ENCODE data around the gene PSMA7.
"Not testable (repeated sequence)": the region's sequence is repeated elsewhere in the genome, so short reads cannot be mapped to it uniquely, and the experiment has no call there.

Gene PSMA7

DNA sequence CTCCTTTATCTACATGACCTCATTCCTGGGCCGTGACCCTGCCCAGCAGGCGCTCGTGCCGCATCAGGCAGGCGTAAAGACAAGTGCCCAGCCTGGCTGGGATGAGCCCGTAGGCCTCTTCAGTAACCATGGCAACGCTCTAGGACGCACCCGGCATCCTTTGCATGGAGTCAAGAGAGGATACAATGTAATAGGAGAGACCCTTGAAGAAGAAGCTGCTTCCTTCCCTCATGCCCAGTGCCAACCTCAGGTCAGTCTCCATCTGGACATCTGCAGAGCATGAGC is 25.9 kb downstream of the PSMA7 start:
- no peak for DNase-seq

DNA sequence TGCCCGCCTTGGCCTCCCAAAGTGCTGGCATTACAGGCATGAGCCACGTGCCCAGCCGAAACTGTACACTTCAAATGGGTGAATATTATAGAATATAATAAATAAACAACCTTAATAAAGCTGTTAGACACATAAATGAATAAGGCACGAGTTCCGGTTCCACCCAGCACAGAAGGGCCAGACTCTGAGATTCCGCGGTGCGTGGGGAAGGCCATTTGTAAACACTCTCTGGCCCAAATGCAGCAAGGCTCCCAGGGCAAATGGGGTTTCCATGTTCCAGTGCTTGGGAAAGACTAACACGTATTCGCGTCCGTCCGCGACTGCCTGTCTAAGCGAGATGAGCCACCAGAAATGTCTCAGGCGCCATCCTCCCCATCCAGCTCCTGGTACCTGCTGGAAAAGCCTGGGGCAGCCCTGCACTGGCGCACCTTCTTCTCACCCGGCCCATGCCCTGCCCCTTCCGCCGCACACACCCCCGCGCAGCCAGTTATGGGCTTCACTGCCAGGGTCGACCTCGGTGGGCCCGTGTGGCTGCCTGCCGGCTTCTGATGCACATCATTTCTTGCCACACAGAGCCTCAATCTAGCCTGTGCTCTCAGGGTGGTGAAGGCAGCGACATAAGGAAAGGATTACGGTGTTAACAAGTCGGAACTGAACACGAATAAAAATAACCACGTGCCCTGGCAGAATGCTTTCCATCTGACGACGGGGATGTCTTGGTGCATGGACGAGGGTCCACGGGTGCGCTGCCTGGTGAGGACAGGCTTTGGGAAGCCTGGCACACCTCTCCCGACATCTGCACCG is 26.4 kb downstream of the PSMA7 start:
- DNase-seq: no peak

DNA sequence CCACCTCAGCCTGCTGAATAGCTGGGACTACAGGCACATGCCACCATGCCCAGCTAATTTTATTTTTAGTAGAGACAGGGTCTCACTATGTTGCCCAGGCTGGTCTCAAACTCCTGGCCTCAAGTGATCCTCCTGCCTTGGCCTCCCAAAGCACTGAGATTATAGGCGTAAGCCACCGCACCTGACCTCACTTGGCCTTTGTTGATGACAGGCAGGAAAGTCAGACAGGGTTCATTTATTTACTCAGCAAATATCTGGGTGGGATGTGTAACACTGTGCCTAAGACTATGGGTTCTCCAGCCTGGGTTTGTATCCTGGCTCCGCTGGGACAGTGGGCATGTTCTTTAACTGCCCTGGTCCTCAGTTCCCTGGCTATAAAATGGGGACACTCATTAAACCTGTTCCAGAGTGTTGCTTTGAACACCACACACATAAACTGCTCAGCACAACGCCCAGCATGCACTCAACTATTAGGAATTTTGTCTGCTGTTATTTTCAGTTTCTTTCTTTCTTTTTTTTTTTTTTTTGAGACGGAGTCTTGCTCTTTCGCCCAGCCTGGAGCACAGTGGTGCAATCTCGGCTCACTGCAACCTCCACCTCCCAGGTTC is 27.3 kb downstream of the PSMA7 start:
- DNase-seq: not testable (repeated sequence)

DNA sequence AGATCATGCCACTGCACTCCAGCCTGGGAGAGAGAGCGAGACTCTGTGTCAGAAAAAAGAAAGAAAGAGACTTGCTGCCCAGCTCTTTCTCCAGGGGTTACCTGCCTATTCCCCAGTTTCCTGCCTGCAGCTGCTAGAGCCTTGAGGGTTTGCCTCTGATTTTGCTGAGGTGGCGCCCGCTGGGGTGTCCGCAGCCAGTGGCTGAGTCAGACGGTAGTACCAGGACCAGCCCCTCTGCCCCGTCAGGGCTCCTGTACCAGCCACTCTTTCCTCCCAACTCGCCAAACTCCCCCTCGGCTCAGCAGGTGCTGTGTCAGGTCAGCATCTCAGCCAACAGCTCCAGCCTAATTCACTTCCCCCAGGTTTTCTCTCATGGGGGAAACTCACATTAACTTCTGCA is 28.3 kb downstream of the PSMA7 start:
- DNase-seq: no peak

DNA sequence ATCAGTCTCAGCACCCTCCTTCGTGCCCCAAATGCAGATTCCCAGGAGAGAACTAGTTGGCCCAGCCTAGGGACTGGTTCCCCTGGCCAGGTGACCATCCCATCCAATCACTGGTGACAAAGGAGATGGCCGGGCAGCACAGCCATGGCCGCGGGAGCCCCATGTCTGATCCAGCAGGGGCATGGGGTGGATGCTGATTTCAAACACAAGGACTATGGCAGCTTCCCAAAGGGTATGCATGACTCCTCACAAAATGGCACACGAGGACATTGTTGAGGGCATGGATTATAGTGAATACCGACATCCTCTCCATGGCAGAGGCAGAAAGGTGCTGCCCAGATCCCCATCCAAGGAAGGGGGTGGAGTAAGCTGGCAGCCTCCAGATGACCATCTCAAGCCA is 30.8 kb downstream of the PSMA7 start:
- no peak for DNase-seq

DNA sequence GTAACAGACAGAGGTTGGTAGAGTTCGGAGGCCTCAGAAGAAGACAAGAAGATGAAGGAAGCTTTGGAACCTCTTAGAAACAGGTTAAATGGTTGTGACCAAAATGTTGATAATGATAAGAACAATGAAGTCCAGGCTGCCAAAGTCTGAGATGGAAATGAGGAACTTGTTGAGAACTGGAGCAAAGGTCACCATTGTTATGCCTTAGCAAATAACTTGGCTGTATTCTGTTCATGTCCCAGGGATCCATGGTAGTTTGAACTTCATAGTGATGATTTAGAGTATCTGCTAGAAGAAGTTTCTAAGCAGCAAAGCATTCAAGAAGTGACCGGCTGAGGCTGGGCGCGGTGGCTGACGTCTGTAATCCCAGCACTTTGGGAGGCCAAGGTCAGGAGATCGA is 32.0 kb downstream of the PSMA7 start:
- DNase-seq: no peak

DNA sequence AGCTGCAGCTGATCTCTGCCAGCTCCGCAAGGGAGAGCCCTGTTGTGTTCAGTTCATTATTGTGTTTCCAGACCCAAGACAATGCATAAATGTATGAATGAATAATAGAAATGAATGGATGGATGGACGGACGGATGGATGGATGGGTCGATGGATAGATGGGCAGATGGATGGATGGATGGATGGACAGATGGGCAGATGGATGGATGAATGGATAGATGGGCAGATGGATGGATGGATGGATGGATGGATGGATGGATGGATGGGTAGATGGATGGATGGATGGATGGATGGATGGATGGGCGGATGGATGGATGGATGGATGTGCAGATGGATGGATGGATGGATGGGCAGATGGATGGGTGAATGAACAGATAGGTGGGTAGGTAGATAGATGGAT is 37.6 kb downstream of the PSMA7 start:
- DNase-seq: no peak

DNA sequence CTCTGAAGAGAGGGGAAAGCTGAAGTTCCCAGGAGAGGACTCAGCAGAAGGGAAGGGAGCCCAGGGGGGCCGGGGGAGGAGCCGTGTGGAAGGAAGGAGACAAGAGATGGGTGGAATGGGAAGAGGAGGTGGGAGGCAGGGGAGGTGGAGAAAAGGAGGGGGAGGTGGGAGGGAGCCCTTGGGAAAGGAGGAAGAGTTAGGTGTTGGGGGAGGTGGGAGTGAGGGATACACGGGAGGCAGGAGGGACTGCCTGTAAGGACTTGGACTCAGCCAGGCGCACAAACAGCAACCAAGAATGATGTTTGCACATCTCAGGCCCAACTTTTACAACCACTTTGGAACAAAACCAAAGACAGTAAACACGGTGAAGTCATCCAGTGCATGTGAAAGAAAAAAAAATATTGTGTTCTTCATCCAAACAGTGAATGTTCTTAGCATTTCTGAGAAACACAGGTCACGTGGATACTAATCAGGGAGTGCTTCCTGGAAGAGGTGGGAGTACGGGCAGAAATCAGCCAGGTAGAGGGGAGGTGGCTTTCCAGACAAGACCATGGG is 38.3 kb downstream of the PSMA7 start:
- DNase-seq: no peak

DNA sequence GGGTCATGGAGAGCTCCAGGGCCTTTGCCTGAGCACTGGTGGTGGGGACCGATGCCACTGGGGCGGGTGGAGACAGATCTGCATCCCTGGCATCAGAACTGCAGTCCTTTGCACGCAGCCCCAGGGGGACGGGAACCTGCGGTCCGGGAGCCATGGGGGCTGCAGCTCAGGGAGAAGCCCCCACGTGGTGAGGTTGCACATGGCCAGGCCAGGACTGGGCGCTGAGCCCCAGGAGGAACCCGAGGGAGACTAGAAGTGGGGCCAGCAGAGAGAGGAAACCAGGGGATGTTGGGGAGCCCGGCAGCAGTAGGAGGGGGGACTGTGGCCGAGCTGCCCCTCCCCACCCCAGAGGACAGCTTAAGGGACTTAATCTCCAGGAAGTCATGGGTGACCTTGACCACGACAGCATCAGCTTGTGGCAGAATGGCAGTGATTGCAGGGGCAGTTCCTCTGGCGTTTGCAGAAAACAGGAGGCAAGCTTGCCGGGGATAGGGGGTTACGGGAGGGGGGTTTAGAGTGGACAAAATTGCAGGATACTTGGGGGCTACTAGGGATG is 38.9 kb downstream of the PSMA7 start:
- no peak for DNase-seq

DNA sequence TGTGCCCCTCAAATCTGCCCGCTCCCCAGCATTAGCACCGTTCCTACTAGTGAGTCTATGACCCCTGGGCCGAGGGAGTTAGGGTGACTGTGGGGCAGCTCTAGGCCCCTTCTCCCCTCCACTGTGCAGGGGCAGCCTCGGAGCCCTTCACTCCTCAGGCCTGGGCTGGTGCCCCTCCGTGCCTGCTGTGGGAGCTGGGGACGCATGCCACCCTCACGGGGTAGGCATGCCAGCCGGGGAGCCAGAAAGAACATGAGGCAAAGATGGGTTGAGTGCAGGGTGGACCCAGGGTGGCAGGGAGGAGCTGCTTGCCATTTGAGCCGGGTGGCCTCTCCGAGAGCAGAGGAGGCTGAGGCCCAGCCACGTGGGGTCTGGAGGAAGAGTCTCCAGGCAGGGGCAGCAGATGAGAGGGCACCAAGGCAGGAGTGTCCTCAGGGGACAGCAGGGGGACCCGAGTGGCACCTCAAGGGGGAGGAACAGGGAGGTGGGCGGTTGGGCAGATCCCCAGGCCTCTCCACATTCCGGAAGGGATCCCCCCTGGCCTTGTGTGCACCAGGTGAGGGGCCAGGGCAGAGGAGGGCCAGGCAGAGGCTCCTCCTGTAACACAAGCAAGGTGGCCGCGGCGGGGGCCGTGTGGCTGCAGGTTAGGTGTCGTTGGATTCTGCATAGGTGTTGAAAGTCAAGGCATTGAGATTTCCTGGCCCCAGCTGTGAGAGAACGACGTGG is 39.5 kb downstream of the PSMA7 start:
- DNase-seq: no peak

DNA sequence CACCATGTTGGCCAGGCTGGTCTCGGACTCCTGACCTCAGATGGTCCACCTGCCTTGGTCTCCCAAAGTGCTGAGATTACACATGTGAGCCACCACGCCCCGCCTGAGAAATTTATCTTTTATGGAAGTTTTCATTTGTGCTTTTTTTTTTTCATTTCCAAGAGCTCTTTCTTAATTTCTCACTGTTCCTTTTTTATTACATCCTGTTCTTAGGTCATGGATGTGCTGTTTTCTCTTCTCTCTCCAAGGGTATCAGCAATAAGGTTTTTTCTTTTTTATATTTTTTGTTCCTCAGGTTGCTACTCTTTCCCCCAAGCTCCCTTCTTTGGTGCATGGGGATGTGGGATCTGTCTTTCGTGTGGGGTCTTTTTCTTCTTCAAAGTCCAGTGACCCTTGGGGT is 42.1 kb downstream of the PSMA7 start:
- no peak for DNase-seq

DNA sequence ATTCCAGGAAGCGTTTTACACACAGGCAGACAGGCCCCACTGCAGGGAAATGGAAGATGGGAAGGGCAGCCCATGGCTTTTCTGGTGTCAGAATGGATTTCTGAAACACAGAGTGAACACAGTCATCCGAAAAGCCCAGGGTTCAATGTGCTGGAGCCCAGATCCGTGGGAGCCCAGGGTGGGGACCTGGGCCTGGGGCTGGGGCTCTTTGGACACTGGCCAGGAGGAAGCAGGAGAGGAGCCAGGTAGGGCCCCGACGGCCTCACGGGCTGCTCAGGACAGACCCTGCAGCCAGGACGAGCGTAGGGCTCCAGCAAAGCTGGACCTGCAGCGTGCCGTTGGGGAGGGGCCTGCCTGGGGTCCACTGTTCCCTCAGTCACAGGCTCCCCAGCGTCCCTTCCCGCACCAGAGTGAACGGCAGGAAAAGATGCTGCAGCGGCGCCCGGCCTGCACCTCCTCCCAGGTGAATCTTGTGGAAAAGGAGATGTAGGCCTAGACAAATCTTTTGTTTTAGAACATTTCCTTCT is 45.2 kb downstream of the PSMA7 start:
- no peak for DNase-seq

DNA sequence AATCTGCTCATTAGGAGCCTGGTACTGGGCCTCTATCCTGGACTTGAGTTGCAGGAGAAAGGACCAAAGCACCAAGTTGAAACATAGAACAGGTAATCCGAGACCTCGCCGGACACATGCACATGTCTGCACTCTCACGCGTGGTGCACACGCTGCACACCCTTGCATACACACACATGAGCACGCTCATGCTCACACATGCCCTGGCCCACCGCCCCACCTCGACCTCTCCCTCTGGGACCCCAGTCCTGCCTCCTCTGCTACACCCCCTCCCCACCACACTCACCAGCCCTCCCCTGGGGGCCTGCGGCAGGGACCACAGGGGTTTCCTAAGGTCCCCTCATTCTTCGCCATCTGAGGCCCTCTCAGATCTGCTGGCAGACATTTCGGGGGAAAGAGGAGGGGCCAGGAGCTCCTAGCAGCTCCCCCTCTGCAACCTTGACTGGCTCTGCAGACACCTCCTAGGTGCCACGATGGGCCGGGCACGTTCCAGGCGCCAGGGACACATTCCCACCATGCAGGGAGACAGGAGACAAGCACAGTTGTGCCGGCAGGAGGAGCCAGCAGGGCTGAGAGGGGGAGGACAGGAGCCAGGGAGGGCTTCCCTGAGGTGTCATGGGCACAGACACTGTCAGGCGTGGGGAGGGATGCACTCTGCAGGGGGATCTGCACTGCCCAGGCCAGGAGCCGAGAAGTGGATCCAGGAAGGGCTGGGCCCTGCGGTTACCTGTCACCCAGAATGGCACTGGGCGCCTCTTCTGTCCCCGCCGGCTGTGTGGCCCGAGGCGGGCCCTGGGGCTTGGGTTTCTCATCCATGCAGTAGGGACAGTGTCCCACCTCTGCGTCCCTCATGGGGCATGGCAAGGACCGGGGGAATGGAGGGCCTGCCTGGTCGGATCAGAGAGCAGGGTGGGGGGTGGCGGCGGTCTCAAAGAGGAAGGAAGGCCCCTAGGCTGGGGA is 46.5 kb downstream of the PSMA7 start:
- no peak for DNase-seq

DNA sequence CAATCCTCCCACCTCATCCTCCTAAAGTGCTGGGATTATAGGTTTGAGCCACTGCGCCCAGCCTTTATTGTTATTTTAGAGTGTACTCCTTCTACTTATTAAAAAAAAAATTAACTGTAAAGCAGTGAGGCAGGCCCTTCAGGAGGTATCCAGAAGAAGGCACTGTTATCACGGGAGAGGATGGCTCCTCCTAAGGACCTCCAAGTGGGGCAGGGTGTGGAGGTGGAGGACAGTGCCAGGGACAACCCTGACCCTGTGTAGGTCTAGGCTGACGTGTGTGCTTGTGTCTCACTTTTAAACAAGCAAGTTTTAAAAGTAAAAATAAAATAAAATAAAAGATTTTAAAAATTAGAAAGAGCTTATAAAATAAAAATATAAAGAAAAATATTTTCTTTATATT is 53.8 kb downstream of the PSMA7 start:
- no peak for DNase-seq

DNA sequence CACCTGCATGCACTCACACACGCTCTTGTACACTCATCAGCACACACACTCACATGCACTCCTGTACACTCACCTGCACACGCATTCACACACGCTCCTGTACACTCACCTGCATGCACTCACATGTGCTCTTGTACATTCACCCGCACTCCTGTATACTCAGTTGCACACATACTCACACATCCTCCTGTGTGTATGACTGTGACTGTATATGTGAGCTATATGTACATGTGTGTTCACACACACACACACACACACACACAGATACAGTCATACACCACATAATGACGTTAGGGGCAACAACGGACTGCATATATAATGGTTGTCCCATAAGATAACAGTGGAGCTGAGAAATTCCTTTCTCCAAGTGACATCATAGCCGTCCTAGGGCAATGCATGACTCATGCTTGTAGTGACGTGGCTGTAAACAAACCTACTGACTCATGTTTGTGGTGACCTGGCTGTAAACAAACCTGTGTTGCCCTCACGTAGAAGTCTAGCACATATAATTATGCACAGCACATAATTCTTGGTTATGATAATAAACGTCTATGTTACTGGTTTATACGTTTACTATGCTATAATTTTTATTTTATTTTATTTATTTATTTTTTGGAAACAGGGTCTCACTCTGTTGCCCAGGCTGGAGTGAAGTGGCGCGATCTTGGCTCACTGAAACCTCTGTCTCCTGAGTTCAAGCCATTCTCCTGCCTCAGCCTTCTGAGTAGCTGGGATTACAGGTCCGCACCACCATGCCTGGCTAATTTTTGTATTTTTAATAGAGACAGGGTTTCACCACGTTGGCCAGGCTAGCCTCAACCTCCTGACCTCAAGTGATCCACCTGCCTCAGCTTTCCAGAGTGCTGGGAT is 54.7 kb downstream of the PSMA7 start:
- DNase-seq: no peak

DNA sequence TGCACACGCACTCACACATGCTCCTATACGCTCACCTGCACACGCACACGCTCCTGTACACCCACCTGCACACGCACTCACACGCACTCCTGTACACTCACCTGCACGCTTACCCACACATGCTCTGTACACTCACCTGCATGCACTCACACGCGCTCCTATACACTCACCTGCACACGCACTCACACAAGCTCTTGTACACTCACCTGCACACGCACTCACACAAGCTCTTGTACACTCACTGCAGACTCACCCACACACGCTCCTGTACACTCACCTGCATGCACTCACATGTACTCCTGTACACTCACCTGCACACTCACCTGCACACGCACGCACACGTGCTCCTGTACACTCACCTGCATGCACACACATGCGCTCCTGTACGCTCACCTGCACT is 55.6 kb downstream of the PSMA7 start:
- no peak for DNase-seq

DNA sequence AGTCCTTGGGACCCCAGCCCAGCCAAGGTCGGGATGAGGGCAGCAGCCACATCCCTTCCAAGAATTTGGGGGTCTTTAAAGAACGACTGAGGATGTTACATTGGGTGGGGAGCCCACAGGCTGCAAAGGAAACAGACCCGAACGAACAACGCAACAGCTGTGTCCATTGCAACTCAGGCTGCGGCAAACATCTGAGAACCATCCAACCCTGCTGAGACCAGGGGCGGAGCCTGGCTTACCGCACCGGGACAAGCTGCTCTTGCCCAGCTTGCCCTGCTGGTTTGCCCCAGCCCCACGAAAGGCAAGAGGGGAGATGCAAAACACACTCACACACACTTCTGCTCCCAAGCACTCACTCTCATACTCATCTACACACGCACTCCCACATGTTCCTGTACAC is 56.0 kb downstream of the PSMA7 start:
- DNase-seq: no peak
